Hepatocyte (in vitro differentiated cells): ENCODE results near the gene SETBP1. TPM values are rescaled to one million over a fixed set of nuclear protein-coding genes. Genes with fewer than 3 reads are reported as not detected.
A peak's percentile ranks its signal among the peaks of the same experiment; 100 is the strongest.

Source experiments
- DNase-seq: peaks from one replicate; pipeline ENCODE4 v3.0.0-alpha.2; 2016; ENCODE audit warnings: low spot score
- H2AFZ ChIP-seq: fragments of 200-600 bp; sonication (generic); 2 replicates; pipeline ENCODE4 v1.6.0; 2016; ENCODE audit warnings: antibody characterized with exemption, mild to moderate bottlenecking
- H3K27ac ChIP-seq: fragments of 200-600 bp; sonication (generic); 2 replicates; pipeline ENCODE4 v1.5.1; 2016; ENCODE audit warnings: mild to moderate bottlenecking
- H3K27me3 ChIP-seq: fragments of 200-600 bp; sonication (generic); 2 replicates; pipeline ENCODE4 v1.6.1; 2016
- H3K36me3 ChIP-seq: fragments of 200-600 bp; sonication (generic); replicated peaks from 2 replicates; pipeline ENCODE4 v1.5.1; 2016; ENCODE audit warnings: low read depth; ENCODE audit not compliant: insufficient read depth
- H3K4me1 ChIP-seq: fragments of 200-600 bp; sonication (generic); 2 replicates; pipeline ENCODE4 v1.5.1; 2016; ENCODE audit warnings: mild to moderate bottlenecking, moderate library complexity; ENCODE audit not compliant: insufficient read depth
- H3K4me2 ChIP-seq: fragments of 200-600 bp; sonication (generic); 2 replicates; pipeline ENCODE4 v1.6.0; 2016
- H3K4me3 ChIP-seq: fragments of 200-600 bp; sonication (generic); 2 replicates; pipeline ENCODE4 v1.5.1; 2016; ENCODE audit warnings: mild to moderate bottlenecking
- H3K79me2 ChIP-seq: fragments of 200-600 bp; sonication (generic); 2 replicates; pipeline ENCODE4 v1.6.0; 2017; ENCODE audit warnings: mild to moderate bottlenecking
- H3K9me2 ChIP-seq: fragments of 200-600 bp; sonication (generic); replicated peaks from 2 replicates; pipeline ENCODE4 v1.6.0; 2017; ENCODE audit warnings: mild to moderate bottlenecking; ENCODE audit not compliant: insufficient read depth
- H3K9me3 ChIP-seq: fragments of 200-600 bp; sonication (generic); 2 replicates; pipeline ENCODE4 v1.5.1; 2016; ENCODE audit warnings: low read depth, mild to moderate bottlenecking
- H4K20me1 ChIP-seq: fragments of 200-600 bp; sonication (generic); 2 replicates; pipeline ENCODE4 v1.6.0; 2016; ENCODE audit warnings: mild to moderate bottlenecking; ENCODE audit not compliant: insufficient read depth, poor library complexity, severe bottlenecking
- CTCF ChIP-seq: fragments of 200-600 bp; sonication (generic); IDR thresholded peaks from 2 replicates; pipeline ENCODE4 v1.5.1; 2016; ENCODE audit warnings: antibody characterized with exemption, mild to moderate bottlenecking; ENCODE audit not compliant: poor library complexity
- EZH2 ChIP-seq: fragments of 200-600 bp; sonication (generic); IDR thresholded peaks from 2 replicates; pipeline ENCODE4 v1.6.1; 2016; ENCODE audit warnings: antibody characterized with exemption, mild to moderate bottlenecking, borderline replicate concordance
- EZH2phosphoT487 ChIP-seq: fragments of 200-600 bp; sonication (generic); IDR thresholded peaks from one replicate; pipeline ENCODE4 v1.6.1; 2018; ENCODE audit warnings: antibody characterized with exemption, mild to moderate bottlenecking, low read depth, moderate library complexity; ENCODE audit not compliant: unreplicated experiment, severe bottlenecking
- WGBS: methylation state at CpG from one replicate; pipeline ENCODE4 v1.1.6; 2016; ENCODE audit warnings: low lambda C conversion rate; ENCODE audit errors: missing lambda C conversion rate; 5-methylcytosine and 5-hydroxymethylcytosine counted together
- polyA plus RNA-seq: library from polyadenylated mRNA; unstranded; fragments of >200 nt; fragmentation: Nextera tagmentation; extraction: Ambion mirVana; gene quantifications from 2 replicates; pipeline ENCODE4 v1.2.1, GENCODE V29; 2016
- total RNA-seq: library from RNA; depleted of rRNA; stranded (reverse); fragments of >200 nt; gene quantifications from 2 replicates; pipeline ENCODE4 v1.2.3, GENCODE V29; 2014

SETBP1 gene
- total and polyA plus RNA-seq, 2 experiments from 2014 or later: 10.3 to 21.1 TPM

- H3K9me3 ChIP-seq: no peaks in the 10 kb centered on the region
- H3K27ac ChIP-seq: no peak overlapping the region
- H3K27me3 ChIP-seq: no peaks in the 10 kb centered on the region
- TF ChIP-seq EZH2phosphoT487 (no peak), CTCF (no peak), EZH2 (no peak)
- peaks cover 55% of the 10 kb centered on the region for H3K79me2 ChIP-seq
- H3K4me1 ChIP-seq: peaks cover 41% of the 10 kb centered on the region
- no peak overlapping the region for H2AFZ ChIP-seq
- H3K9me2 ChIP-seq: no peaks in the 10 kb centered on the region
- WGBS: 72% methylated on average over 6 of the region's 6 CpGs
- peaks cover 4% of the 10 kb centered on the region for H4K20me1 ChIP-seq
- no peaks in the 10 kb centered on the region for H3K36me3 ChIP-seq
- H3K4me3 ChIP-seq: no peak overlapping the region
- H3K4me2 ChIP-seq: peak overlapping the region; percentile 18
- no peak for DNase-seq
Measured at GRCh38 chr18:44786688-44787087, 106.0 kb downstream of the SETBP1 start.

GRCh38 chr18:44788334-44788733 lies 107.6 kb downstream of the SETBP1 start:
- Histone ChIP-seq H3K4me2 (no peak overlapping the region), H3K9me2 (no peaks in the 10 kb centered on the region), H3K4me1 (peaks cover 41% of the 10 kb centered on the region), H3K9me3 (no peaks in the 10 kb centered on the region), H4K20me1 (peaks cover 4% of the 10 kb centered on the region), H3K4me3 (no peak overlapping the region), H2AFZ (no peak overlapping the region), H3K36me3 (no peaks in the 10 kb centered on the region), H3K27me3 (no peaks in the 10 kb centered on the region), H3K79me2 (peaks cover 50% of the 10 kb centered on the region), H3K27ac (no peak overlapping the region)
- no peak for TF ChIP-seq EZH2
- TF ChIP-seq EZH2phosphoT487: no peak
- TF ChIP-seq CTCF: no peak
- DNase-seq: no peak
- 86% methylated on average over 1 of the region's 1 CpG for WGBS

GRCh38 chr18:44789710-44790109 lies 109.0 kb downstream of the SETBP1 start:
- no peaks in the 10 kb centered on the region for H3K9me2 ChIP-seq

More at GRCh38 chr18:44789710-44790109, 109.0 kb downstream of the SETBP1 start:
- H3K4me2 ChIP-seq: peak overlapping the region; percentile 43
- peak overlapping the region; percentile 3 for H3K4me3 ChIP-seq
- H3K79me2 ChIP-seq: peaks cover 41% of the 10 kb centered on the region
- no peaks in the 10 kb centered on the region for H3K27me3 ChIP-seq
- H3K9me3 ChIP-seq: no peaks in the 10 kb centered on the region
- H3K27ac ChIP-seq: peak overlapping the region; percentile 48
- no peaks in the 10 kb centered on the region for H3K36me3 ChIP-seq
- H3K4me1 ChIP-seq: peaks cover 42% of the 10 kb centered on the region
- peak; percentile 60 for DNase-seq
- TF ChIP-seq CTCF: no peak
- no peak for TF ChIP-seq EZH2phosphoT487
- TF ChIP-seq EZH2: no peak
- 6% methylated on average over 4 of the region's 4 CpGs for WGBS
- no peak overlapping the region for H2AFZ ChIP-seq
- peaks cover 4% of the 10 kb centered on the region for H4K20me1 ChIP-seq
